GM12874 (cell line): ENCODE data around the gene COL23A1.

Experiments
- CTCF ChIP-seq: IDR thresholded peaks from 2 replicates; pipeline ENCODE4 v1.5.1; 2011; ENCODE audit warnings: low read depth, mild to moderate bottlenecking, control low read depth, low read length, moderate library complexity; ENCODE audit not compliant: insufficient read depth

COL23A1 gene

GRCh38 chr5:178545176-178545575 lies 45.0 kb downstream of the COL23A1 start:
- TF ChIP-seq CTCF, result no peak

- TF ChIP-seq CTCF, result no peak
Measured at GRCh38 chr5:178544166-178544834, 45.9 kb downstream of the COL23A1 start.

- no peak for TF ChIP-seq CTCF
Measured at GRCh38 chr5:178542455-178542854, 47.7 kb downstream of the COL23A1 start.

GRCh38 chr5:178540526-178540925 lies 49.7 kb downstream of the COL23A1 start:
- no peak for TF ChIP-seq CTCF

- no peak for TF ChIP-seq CTCF
Measured at GRCh38 chr5:178538741-178539229, 51.4 kb downstream of the COL23A1 start.

GRCh38 chr5:178537467-178538371 lies 52.5 kb downstream of the COL23A1 start:
- no peak for TF ChIP-seq CTCF
